Activated CD8-positive, alpha-beta memory T cell treated with anti-CD3 and anti-CD28 coated beads, Interleukin-2, amount 10 ng/mL, durations not matched to agents 7 days and 5 days (primary cell): ENCODE results near the gene TADA2B. TPM values are rescaled to one million over a fixed set of nuclear protein-coding genes. Genes with fewer than 3 reads are reported as not detected.
A peak's percentile ranks its signal among the peaks of the same experiment; 100 is the strongest.

Experiments used
- ATAC-seq: fragments of 150-1000 bp; cut with Tn5 transposase; one replicate; pipeline ENCODE4 v1.10.0; 2021; ENCODE audit warnings: moderate library complexity
- CTCF ChIA-PET: fragments of 350-600 bp; sonication (Branson Sonifier 250); formaldehyde crosslinking; loops from one replicate; lab custom pipeline; 2021; ENCODE audit warnings: antibody characterized with exemption; lab: Charles Lee
- DNase-seq: peaks from one replicate; pipeline ENCODE4 v3.0.0-alpha.2; 2020
- H3K27ac Mint-ChIP-seq: one replicate; pipeline ENCODE4 v1.8.0; 2021; ENCODE audit warnings: mild to moderate bottlenecking, mixed read lengths
- H3K27me3 Mint-ChIP-seq: one replicate; pipeline ENCODE4 v1.8.0; 2021; ENCODE audit warnings: mixed read lengths
- H3K36me3 Mint-ChIP-seq: one replicate; pipeline ENCODE4 v1.8.0; 2021; ENCODE audit warnings: mild to moderate bottlenecking, mixed read lengths
- H3K4me1 Mint-ChIP-seq: one replicate; pipeline ENCODE4 v1.8.0; 2021; ENCODE audit warnings: mixed read lengths
- H3K4me3 Mint-ChIP-seq: one replicate; pipeline ENCODE4 v1.8.0; 2021; ENCODE audit warnings: mild to moderate bottlenecking, moderate library complexity, mixed read lengths
- H3K9me3 Mint-ChIP-seq: one replicate; pipeline ENCODE4 v1.8.0; 2022; ENCODE audit warnings: low read depth, mixed read lengths
- total RNA-seq, 2 experiments: library from RNA; stranded (reverse); gene quantifications; one replicate each; pipeline ENCODE4 v1.2.3, GENCODE V29; 2021

The TADA2B gene
- total RNA-seq, 2 experiments from 2014 or later, result 16.9 to 21.4 TPM

DNA sequence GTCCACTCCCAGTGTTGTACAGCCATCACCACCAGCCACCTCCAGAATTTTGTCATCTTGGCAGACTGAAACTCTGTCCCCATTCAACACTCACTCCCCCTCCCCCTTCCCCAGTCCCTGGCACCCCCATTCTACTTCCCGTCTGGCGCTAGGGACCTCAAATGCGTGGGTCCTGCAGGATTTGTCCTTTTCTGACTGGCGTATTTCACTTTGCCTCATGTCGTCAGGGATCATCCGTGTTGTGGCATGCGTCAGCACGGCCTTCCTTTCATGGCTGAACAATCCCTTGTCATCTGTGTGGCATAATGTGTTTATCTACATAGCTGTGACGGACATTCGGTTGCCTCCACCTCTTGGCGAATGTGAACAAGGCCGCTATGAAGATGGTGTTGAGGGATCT is 5.5 kb downstream of the TADA2B start:
- Mint-ChIP-seq H3K9me3 (no peaks in the 10 kb centered on the region), H3K4me3 (no peak overlapping the region), H3K27me3 (no peaks in the 10 kb centered on the region), H3K27ac (no peak overlapping the region), H3K36me3 (peaks cover under 1% of the 10 kb centered on the region), H3K4me1 (peaks cover 41% of the 10 kb centered on the region)
- ATAC-seq (no peak), DNase-seq (no peak)
- CTCF ChIA-PET, result interaction anchor here (1.7 kb wide), 1 partner anchor 19 kb away, joined by 6 read pairs; the partner anchor contains the start of gene GRPEL1

DNA sequence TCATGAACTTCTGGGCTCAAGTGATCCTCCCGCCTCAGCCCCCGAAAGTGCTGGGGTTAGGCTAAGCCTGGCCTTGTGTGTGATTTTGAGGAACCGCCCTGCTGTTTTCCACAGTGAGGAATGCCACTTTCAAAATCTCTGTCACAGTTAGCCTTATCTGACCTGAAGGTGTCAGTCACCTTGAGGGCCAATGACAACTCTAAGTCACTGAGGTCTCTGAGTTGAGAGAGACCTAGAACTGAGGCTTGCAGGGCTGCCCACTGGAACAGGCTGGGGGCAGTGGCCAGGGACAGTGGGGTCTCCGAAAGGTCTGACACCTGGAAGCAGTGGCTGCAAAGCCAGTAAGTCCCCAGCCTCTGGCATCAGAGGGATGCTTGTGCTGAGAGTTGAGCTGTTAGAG is 6.1 kb downstream of the TADA2B start:
- Mint-ChIP-seq H3K4me3 (no peak overlapping the region), H3K4me1 (peaks cover 41% of the 10 kb centered on the region), H3K9me3 (no peaks in the 10 kb centered on the region), H3K27ac (no peak overlapping the region), H3K36me3 (peaks cover 6% of the 10 kb centered on the region), H3K27me3 (no peaks in the 10 kb centered on the region)
- DNase-seq (no peak), ATAC-seq (no peak)
- CTCF ChIA-PET, result no interaction called here

DNA sequence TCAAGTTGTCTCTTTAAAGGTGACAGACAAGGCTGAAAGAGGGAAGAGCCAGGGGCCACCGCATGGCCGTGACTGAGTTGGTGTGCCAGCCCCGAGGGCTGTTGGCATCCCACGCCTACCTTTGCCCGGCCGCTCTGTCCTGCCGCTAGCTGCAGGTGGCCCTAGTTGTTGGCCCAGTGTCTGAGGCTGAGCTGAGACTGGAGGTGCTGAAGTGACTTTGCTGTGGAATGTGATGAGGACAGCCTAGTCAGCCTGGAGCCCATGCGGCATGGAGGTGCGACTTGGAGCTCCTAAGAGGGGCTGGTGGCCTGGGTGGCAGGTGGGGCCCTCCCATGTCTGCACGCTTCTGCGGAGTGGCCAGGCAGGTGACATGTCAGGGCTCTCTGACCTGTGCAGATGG is 6.6 kb downstream of the TADA2B start:
- Mint-ChIP-seq H3K27me3 (no peaks in the 10 kb centered on the region), H3K27ac (no peak overlapping the region), H3K4me1 (peaks cover 36% of the 10 kb centered on the region), H3K9me3 (no peaks in the 10 kb centered on the region), H3K4me3 (no peak overlapping the region), H3K36me3 (peaks cover 8% of the 10 kb centered on the region)
- DNase-seq (no peak), ATAC-seq (no peak)
- CTCF ChIA-PET, result no interaction called here

DNA sequence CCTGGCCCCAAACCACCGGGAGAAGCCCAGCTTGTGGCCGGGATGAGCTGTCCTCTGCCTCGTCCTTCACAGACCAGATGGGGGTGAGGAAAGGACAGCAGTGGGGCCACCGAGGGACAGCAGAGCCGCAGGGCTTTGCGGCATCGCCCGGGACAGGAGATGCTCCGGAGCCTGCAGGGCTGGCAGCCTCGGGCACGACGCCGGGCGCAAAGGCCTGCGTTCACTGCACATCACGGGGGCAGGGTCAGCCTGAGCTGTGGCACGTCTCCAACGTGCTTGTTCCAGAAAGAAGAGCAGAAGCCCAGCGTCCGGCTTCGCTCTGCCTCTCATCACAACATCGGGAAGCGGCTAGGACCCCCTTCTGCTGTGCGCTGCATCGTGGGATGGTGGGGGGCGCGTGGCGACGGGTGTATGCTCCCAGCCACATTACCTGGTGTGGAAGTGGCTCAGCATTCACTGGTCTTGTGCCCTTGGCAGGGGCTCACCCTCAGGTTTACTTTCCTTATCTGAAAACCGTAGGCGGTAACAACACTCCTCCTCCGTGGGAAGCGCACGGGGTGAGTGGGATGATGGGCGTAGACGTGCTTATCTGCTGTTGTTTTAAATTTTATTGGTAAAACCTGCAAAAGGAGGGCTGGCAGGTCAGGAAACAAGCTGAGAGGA is 7.4 kb downstream of the TADA2B start:
- no peak for DNase-seq
- CTCF ChIA-PET, result interaction anchor here (1.0 kb wide), 1 partner anchor 9 kb away, joined by 3 read pairs; no protein-coding TSS in a partner anchor
- Mint-ChIP-seq H3K27ac (no peak overlapping the region), H3K27me3 (no peaks in the 10 kb centered on the region), H3K4me1 (peaks cover 28% of the 10 kb centered on the region), H3K36me3 (peaks cover 12% of the 10 kb centered on the region), H3K9me3 (no peaks in the 10 kb centered on the region), H3K4me3 (no peak overlapping the region)
- ATAC-seq, result no peak

DNA sequence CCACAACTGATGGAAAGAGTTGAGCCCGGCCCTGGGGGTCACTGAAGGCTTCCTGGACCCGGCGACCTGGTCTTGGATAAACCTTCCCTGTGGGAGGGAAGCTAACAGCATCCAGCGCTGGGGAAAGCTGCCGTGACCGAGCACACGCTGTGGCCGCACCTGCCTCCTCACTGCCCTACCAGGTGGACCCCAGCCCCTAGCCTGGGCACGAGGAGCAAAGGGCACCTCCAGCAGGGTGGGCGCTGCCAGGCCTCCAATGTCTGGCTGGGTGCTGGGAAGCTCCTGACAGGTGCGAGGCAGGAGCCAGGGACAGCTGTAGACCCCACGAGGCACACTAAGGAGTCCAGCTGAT is 7.9 kb downstream of the TADA2B start:
- H3K27ac Mint-ChIP-seq, result no peak overlapping the region
- H3K36me3 Mint-ChIP-seq, result peaks cover 12% of the 10 kb centered on the region
- peaks cover 22% of the 10 kb centered on the region for H3K4me1 Mint-ChIP-seq
- H3K9me3 Mint-ChIP-seq, result no peaks in the 10 kb centered on the region
- no peaks in the 10 kb centered on the region for H3K27me3 Mint-ChIP-seq
- ATAC-seq (no peak), DNase-seq (no peak)
- CTCF ChIA-PET, result interaction anchor here (1.0 kb wide), 1 partner anchor 10 kb away, joined by 3 read pairs; no protein-coding TSS in a partner anchor
- H3K4me3 Mint-ChIP-seq, result no peak overlapping the region

DNA sequence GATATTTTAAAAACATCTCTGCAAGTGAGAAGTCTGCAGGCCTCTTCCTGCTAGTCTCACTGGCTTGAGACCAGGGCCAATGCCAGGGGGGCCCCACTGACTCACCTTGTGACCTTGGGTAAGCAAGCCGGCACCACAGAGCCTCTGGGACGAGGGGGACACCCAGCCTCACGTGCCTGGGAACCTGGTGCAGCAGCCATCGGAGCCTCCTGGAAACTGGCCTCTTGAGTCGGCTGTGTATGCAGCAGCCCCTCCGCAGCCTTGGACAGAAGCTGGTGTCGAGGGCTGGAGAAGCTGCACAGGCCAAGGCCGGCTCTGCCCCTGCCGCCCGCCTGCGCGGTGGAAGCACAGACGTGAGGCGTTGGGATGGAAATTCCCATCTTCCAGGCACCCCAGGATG is 8.7 kb downstream of the TADA2B start:
- H3K9me3 Mint-ChIP-seq, result no peaks in the 10 kb centered on the region
- DNase-seq (no peak), ATAC-seq (no peak)
- H3K27me3 Mint-ChIP-seq, result no peaks in the 10 kb centered on the region
- H3K4me3 Mint-ChIP-seq, result no peak overlapping the region
- H3K4me1 Mint-ChIP-seq, result peaks cover 16% of the 10 kb centered on the region
- H3K27ac Mint-ChIP-seq, result no peak overlapping the region
- H3K36me3 Mint-ChIP-seq, result peaks cover 12% of the 10 kb centered on the region
- CTCF ChIA-PET, result no interaction called here

DNA sequence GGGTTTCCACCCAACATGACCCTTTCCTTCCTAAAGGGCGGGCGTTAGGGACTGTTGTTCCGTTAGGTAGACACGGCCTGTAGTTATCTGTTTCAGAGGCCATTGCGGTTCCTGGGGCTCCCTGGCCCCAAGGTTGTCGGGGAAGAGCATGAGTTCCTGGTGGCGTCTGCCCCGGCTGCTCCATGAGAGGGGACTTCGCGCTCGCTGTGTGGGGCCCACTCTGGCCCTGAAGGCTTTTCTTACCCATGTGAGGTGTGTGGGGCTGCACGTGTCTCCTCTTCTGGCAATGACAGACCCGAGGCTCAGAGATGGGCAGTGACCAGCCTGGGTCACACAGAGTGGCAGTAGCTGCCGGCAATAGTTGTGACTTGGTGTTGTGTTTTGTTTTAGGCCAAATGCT is 9.1 kb downstream of the TADA2B start:
- ATAC-seq, result no peak
- no peaks in the 10 kb centered on the region for H3K9me3 Mint-ChIP-seq
- H3K27ac Mint-ChIP-seq, result no peak overlapping the region
- no peak overlapping the region for H3K4me3 Mint-ChIP-seq
- H3K4me1 Mint-ChIP-seq, result peaks cover 14% of the 10 kb centered on the region
- no peaks in the 10 kb centered on the region for H3K27me3 Mint-ChIP-seq
- DNase-seq, result no peak
- CTCF ChIA-PET, result interaction anchor here (0.8 kb wide), 1 partner anchor 179 kb away, joined by 3 read pairs; no protein-coding TSS in a partner anchor
- peaks cover 12% of the 10 kb centered on the region for H3K36me3 Mint-ChIP-seq

DNA sequence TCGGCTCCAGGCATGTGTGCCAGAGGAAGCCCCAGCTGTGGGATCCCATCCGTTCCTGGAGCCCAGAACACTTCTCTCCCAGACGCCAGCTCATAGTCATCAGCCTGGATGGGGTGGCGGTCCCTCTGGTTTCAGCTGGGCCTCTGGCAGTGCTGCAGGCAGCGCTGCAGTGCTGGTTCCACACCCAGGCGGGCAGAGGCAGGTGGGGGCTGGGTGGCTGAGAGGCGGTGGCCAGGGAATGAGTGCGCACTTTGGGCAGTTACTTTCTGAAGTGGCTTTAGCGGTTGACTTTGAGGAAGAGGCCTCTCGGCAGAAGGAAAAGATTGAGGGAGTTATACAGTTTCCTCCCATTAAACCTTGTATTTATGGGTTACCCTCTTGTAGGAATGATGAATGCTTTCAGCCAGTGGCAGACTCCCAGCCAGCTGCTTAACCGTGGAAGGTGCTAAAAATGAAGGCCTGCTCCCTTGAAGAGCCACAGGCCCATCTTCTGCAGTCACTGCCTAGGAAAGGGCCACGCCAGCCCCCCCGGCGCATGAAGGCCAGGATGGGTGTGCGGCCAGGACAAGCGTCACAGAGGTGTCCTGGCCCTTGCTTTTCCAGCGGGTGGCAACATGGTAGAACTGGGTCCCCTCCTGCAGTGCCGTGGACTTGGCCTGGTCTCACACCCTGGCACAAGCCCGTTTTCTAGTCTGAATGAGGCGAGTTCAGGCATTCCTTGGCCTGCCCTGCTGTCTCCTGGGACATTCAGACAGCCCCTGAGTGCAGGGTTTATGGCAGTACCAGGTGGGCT is 9.9 kb downstream of the TADA2B start:
- no peaks in the 10 kb centered on the region for H3K27me3 Mint-ChIP-seq
- H3K9me3 Mint-ChIP-seq, result no peaks in the 10 kb centered on the region
- peaks cover 14% of the 10 kb centered on the region for H3K4me1 Mint-ChIP-seq
- CTCF ChIA-PET, result interaction anchor here (0.6 to 0.8 kb wide), 3 partner anchors 14 to 180 kb away, joined by 3 to 4 read pairs (median 3); no protein-coding TSS in a partner anchor
- peaks cover 15% of the 10 kb centered on the region for H3K36me3 Mint-ChIP-seq
- no peak for DNase-seq
- H3K4me3 Mint-ChIP-seq, result no peak overlapping the region
- no peak for ATAC-seq
- no peak overlapping the region for H3K27ac Mint-ChIP-seq

DNA sequence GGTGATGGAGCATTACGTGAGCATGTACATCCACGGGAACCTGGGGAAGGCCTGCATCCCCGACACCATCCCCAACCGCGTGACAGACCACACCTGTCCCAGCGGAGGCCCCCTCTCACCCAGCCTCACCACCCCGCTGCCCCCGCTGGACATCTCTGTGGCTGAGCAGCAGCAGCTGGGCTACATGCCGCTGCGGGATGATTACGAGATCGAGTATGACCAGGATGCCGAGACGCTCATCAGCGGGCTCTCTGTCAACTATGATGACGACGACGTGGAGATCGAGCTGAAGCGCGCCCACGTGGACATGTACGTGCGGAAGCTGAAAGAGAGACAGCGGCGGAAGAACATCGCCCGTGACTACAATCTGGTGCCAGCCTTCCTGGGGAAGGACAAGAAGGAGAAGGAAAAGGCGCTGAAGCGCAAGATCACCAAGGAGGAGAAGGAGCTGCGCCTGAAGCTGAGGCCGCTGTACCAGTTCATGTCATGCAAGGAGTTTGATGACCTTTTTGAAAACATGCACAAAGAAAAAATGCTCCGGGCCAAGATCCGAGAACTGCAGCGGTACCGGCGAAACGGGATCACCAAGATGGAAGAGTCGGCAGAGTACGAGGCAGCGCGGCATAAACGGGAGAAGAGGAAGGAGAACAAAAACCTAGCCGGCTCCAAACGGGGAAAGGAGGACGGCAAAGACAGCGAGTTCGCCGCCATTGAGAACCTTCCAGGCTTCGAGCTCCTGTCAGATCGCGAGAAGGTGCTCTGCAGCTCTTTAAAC is 11.1 kb downstream of the TADA2B start:
- Mint-ChIP-seq H3K27me3 (no peaks in the 10 kb centered on the region), H3K4me1 (peaks cover 24% of the 10 kb centered on the region), H3K9me3 (no peaks in the 10 kb centered on the region), H3K36me3 (peaks cover 24% of the 10 kb centered on the region), H3K4me3 (no peak overlapping the region), H3K27ac (no peak overlapping the region)
- no peak for ATAC-seq
- CTCF ChIA-PET, result interaction anchor here (0.7 to 1.5 kb wide), 4 partner anchors 10 to 16 kb away, joined by 3 to 5 read pairs (median 3); partner anchors contain the start of genes GRPEL1 and TADA2B
- no peak for DNase-seq

DNA sequence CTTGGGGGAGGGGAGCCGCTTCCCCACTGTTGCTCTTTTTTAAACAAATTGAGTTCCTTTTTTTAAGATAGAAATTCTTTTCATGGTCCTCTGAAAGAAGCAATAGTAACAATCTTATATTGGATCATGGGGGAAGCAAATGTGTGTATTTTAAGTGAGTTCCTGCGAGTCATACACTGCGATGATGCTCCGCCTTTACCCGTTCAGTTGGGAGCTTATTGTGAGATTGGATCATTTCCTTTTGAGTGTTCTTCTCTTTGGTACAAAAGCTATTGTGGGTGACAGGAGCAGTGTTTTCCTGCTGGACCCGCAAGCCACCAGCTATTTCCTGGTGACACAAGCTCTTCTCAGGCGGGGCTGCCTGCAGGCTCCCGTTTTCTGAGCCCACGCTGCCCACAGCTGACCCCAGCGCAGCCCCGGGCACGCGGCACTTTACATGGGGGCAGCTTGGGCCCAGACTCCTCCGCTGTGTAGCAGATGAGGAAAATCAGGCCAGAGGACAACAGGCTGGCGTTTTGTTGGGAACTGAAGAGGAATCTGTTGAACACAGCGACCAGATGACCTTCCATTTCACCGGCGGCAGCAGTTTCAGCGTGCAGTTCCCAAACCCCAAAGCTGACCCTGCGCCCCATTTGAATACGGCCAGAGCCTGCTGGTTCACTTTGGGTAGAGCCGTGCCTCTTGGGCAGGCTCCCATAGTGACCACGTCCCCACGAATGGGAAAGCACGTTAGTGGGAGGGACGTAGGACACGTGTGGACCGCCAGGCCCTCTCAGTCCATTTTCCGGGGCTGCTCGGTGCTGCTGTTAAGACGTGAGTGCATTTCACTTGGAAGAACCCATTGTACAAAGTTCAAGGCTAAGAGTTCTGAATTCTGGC is 12.2 kb downstream of the TADA2B start:
- Mint-ChIP-seq H3K9me3 (no peaks in the 10 kb centered on the region), H3K36me3 (peaks cover 29% of the 10 kb centered on the region), H3K27me3 (no peaks in the 10 kb centered on the region), H3K4me1 (peaks cover 24% of the 10 kb centered on the region), H3K4me3 (no peak overlapping the region), H3K27ac (no peak overlapping the region)
- ATAC-seq (no peak), DNase-seq (no peak)
- CTCF ChIA-PET, result interaction anchor here (1.0 to 2.7 kb wide), 3 partner anchors 12 to 13 kb away, joined by 3 to 11 read pairs (median 3); partner anchors contain the start of genes GRPEL1 and TADA2B

DNA sequence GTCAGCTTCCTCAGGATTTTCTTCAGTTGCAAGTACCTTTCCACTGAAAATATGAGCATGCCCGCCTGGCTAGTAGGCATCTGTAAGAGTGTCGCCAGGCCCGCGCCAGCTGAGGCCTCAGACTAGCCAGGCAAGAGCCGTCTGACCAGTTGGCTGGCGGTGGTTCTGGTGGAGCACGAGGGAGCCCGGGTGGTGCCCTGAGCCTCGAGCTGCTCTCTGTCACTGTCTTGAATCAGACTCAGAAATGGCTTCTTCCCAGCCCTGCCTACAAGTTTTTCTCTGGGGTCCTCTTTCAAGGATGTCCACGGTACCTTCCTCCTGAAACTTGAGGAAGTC is 12.8 kb downstream of the TADA2B start:
- no peaks in the 10 kb centered on the region for H3K9me3 Mint-ChIP-seq
- no peak overlapping the region for H3K4me3 Mint-ChIP-seq
- H3K27me3 Mint-ChIP-seq, result no peaks in the 10 kb centered on the region
- no peak overlapping the region for H3K27ac Mint-ChIP-seq
- H3K36me3 Mint-ChIP-seq, result peaks cover 34% of the 10 kb centered on the region
- ATAC-seq (no peak), DNase-seq (no peak)
- CTCF ChIA-PET, result interaction anchor here (1.0 to 2.7 kb wide), 2 partner anchors 11 to 13 kb away, joined by 3 to 11 read pairs; partner anchors contain the start of gene TADA2B
- H3K4me1 Mint-ChIP-seq, result peaks cover 22% of the 10 kb centered on the region

DNA sequence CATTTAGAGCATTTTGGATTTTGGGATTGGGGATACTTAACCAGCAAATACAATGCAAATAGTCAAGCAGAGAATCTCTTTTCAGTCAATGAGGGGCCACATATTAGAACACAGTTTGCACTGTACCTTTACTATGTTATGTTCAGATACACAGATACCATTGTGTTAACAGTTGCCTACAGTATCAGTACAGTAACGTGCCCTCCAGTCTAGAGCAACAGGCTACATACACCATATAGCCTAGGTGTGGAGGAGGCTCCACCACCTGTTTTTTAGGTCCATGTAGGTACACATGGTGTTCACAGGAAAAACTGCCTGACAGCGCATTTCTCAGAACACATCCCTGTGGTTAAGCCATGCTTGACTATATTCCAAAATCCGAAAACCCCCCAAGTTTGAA is 15.6 kb downstream of the TADA2B start:
- ATAC-seq, result no peak
- H3K36me3 Mint-ChIP-seq, result peaks cover 56% of the 10 kb centered on the region
- H3K27ac Mint-ChIP-seq, result peak overlapping the region; percentile 45
- CTCF ChIA-PET, result interaction anchor here (1.7 kb wide), 1 partner anchor 11 kb away, joined by 8 read pairs; no protein-coding TSS in a partner anchor
- H3K4me1 Mint-ChIP-seq, result peaks cover 15% of the 10 kb centered on the region
- H3K27me3 Mint-ChIP-seq, result no peaks in the 10 kb centered on the region
- DNase-seq, result no peak
- H3K9me3 Mint-ChIP-seq, result no peaks in the 10 kb centered on the region
- H3K4me3 Mint-ChIP-seq, result no peak overlapping the region
